ENCODE results near the gene EMP3. TPM values are rescaled to one million over a fixed set of nuclear protein-coding genes. Genes with fewer than 3 reads are reported as not detected.

EMP3 gene
- total and polyA plus RNA-seq, 2 of the 4 experiments (the other 2 are of a cell fraction), result 147 to 632 TPM

DNA sequence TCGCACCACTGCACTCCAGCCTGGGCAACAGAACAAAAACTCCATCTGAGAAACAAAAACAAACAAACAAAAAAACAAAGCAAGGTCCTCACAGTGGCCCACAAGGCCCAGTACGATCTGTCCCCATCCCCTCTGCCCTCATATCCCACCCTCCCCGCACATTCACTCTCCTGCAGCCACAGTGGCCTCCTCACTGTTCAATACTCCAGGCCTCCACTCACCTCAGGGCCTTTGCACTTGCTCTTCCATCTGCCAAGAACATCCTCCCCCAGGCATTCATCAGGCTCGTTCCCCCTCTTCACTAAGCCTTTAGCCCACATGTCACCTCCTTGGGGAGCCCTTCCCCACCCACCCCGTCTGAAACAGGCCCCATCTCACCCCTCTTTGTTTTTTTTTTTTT is 33.8 kb downstream of the EMP3 start:
- Histone ChIP-seq H2AK5ac (ENCODE audit: low read depth, low read length) (no peak overlapping the region), H3K27me3 (ENCODE audit: control insufficient read depth, insufficient read depth, low read length) (no peaks in the 10 kb centered on the region), H3K18ac (ENCODE audit: low read depth, low read length) (no peak overlapping the region), H4K8ac (ENCODE audit: low read depth in 2 of 2, low read length in 2 of 2) (no peak overlapping the region), H3K9me3 (ENCODE audit: control insufficient read depth, insufficient read depth, low read length) (no peaks in the 10 kb centered on the region), H2AK9ac (replicated peaks; ENCODE audit: low read depth, low read length, poor library complexity) (no peak overlapping the region), H3K36me3 (ENCODE audit: control insufficient read depth, insufficient read depth, low read length) (no peaks in the 10 kb centered on the region), H3K4me1 (ENCODE audit: control insufficient read depth, insufficient read depth, low read length) (no peaks in the 10 kb centered on the region), H3K27ac (ENCODE audit: insufficient read depth, low read length) (no peak overlapping the region), H3K14ac (replicated peaks; ENCODE audit: low read depth, low read length) (no peak overlapping the region), H2BK20ac (ENCODE audit: low read depth, low read length) (no peak overlapping the region), H3K23ac (ENCODE audit: low read depth, low read length) (no peak overlapping the region), H2AFZ (replicated peaks; ENCODE audit: low read length, poor library complexity) (no peak overlapping the region), H3K4me2 (ENCODE audit: low read depth, low read length) (no peak overlapping the region), H2BK5ac (ENCODE audit: low read depth, low read length, poor library complexity, severe bottlenecking) (no peak overlapping the region), H3K4me3 (ENCODE audit: insufficient read depth, low read depth, low read length) (no peak overlapping the region), H3K4ac (ENCODE audit: low read depth, low read length) (no peak overlapping the region), H4K20me1 (ENCODE audit: insufficient read depth, low read length) (no peaks in the 10 kb centered on the region), H4K5ac (ENCODE audit: low read depth, low read length) (no peak overlapping the region), H3K79me1 (ENCODE audit: low read depth in 1 of 2, low read length in 2 of 2) (peaks cover 0 to 7% of the 10 kb centered on the region in 2 experiments; a peak in 1 of 4 replicates), H2BK15ac (ENCODE audit: low read depth, low read length) (no peak overlapping the region), H3K56ac (ENCODE audit: extremely low read depth, insufficient read depth, low read length) (no peak overlapping the region), H3K9ac (ENCODE audit: low read depth, low read length) (no peak overlapping the region), H3K9me1 (ENCODE audit: insufficient read depth, low read length) (peaks cover 10% of the 10 kb centered on the region; the same call in 1 of the 2 replicates), H2BK120ac (ENCODE audit: low read depth, low read length) (no peak overlapping the region), H4K91ac (ENCODE audit: insufficient read depth, low read depth, low read length) (no peak overlapping the region)
- no peak for DNase-seq
- CTCF ChIA-PET, result interaction anchor here (1.3 kb wide), 1 partner anchor 32 kb away, joined by 3 read pairs; the partner anchor contains the start of gene KDELR1
- BruUV-seq (replicated peaks), result no TSS peak
- no peak for ATAC-seq (ENCODE audit: low read depth)
- in situ Hi-C loops (cut with MboI; ENCODE audit: low sequenced_read_pairs), result no loop called here
- dilution Hi-C loops (cut with HindIII; ENCODE audit: low sequenced_read_pairs, unreplicated experiment), result no loop called here
- POLR2A ChIA-PET (ENCODE audit: unreplicated experiment), result interaction anchor here (0.6 kb wide), 1 partner anchor 31 kb away, joined by 13 read pairs; no protein-coding TSS in a partner anchor
- intact Hi-C loops (cut with micrococcal nuclease), result no loop called here
- 100% methylated on average over 1 of the region's 5 CpGs; no CpG with 5 or more reads in 1 of the 2 experiments for WGBS, 2 experiments (ENCODE audit: extremely low coverage in 2 of 2, insufficient read length in 1 of 2)
- TF ChIP-seq, protein P1, sequence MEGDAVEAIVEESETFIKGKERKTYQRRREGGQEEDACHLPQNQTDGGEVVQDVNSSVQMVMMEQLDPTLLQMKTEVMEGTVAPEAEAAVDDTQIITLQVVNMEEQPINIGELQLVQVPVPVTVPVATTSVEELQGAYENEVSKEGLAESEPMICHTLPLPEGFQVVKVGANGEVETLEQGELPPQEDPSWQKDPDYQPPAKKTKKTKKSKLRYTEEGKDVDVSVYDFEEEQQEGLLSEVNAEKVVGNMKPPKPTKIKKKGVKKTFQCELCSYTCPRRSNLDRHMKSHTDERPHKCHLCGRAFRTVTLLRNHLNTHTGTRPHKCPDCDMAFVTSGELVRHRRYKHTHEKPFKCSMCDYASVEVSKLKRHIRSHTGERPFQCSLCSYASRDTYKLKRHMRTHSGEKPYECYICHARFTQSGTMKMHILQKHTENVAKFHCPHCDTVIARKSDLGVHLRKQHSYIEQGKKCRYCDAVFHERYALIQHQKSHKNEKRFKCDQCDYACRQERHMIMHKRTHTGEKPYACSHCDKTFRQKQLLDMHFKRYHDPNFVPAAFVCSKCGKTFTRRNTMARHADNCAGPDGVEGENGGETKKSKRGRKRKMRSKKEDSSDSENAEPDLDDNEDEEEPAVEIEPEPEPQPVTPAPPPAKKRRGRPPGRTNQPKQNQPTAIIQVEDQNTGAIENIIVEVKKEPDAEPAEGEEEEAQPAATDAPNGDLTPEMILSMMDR (conservative IDR thresholded peaks at IDR 0.05; ENCODE audit: low read depth, low read length), result no peak
- TF ChIP-seq, protein P2, sequence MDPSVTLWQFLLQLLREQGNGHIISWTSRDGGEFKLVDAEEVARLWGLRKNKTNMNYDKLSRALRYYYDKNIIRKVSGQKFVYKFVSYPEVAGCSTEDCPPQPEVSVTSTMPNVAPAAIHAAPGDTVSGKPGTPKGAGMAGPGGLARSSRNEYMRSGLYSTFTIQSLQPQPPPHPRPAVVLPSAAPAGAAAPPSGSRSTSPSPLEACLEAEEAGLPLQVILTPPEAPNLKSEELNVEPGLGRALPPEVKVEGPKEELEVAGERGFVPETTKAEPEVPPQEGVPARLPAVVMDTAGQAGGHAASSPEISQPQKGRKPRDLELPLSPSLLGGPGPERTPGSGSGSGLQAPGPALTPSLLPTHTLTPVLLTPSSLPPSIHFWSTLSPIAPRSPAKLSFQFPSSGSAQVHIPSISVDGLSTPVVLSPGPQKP (IDR thresholded peaks at IDR 0.05; ENCODE audit: borderline replicate concordance, low read depth, low read length), result no peak
- no peak for TF ChIP-seq CEBPB (IDR thresholded peaks at IDR 0.05; ENCODE audit: low read depth, low read length)
- TF ChIP-seq BHLHE40 (IDR thresholded peaks at IDR 0.05; ENCODE audit: low read depth, low read length), result no peak
- no peak for TF ChIP-seq CHD1 (IDR thresholded peaks at IDR 0.05; ENCODE audit: low read depth, low read length)
- TF ChIP-seq, protein P3, sequence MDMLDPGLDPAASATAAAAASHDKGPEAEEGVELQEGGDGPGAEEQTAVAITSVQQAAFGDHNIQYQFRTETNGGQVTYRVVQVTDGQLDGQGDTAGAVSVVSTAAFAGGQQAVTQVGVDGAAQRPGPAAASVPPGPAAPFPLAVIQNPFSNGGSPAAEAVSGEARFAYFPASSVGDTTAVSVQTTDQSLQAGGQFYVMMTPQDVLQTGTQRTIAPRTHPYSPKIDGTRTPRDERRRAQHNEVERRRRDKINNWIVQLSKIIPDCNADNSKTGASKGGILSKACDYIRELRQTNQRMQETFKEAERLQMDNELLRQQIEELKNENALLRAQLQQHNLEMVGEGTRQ (IDR thresholded peaks at IDR 0.05; ENCODE audit: low read depth, low read length), result no peak
- no peak for TF ChIP-seq MAZ (IDR thresholded peaks at IDR 0.05; ENCODE audit: borderline replicate concordance, low read depth, low read length)
- TF ChIP-seq SMC3 (IDR thresholded peaks at IDR 0.05; ENCODE audit: low read depth, low read length), result no peak
- no peak for TF ChIP-seq RFX5 (IDR thresholded peaks at IDR 0.05; ENCODE audit: low read depth, low read length)
- no peak for TF ChIP-seq RCOR1 (IDR thresholded peaks at IDR 0.05; ENCODE audit: insufficient replicate concordance, low read length)
- TF ChIP-seq POLR2A (IDR thresholded peaks at IDR 0.05; ENCODE audit: low read depth, low read length), result no peak
- no peak for TF ChIP-seq RAD21 (IDR thresholded peaks at IDR 0.05; ENCODE audit: low read length)
- TF ChIP-seq NFE2L2 (IDR thresholded peaks at IDR 0.05; ENCODE audit: low read depth, low read length), result no peak

Data from IMR-90 (cell line).